K562 (cell line): ENCODE results near the gene LRIT3. TPM values are rescaled to one million over a fixed set of nuclear protein-coding genes. Genes with fewer than 3 reads are reported as not detected.

ENCODE experiments used
- ASH1L ChIP-seq: fragments of 450-650 bp; IDR thresholded peaks from 2 replicates; pipeline ENCODE4 v1.6.1; 2018; ENCODE audit warnings: borderline replicate concordance, mild to moderate bottlenecking, low read depth; ENCODE audit not compliant: partially characterized antibody
- ELK3 ChIP-seq: fragments of 450-650 bp; formaldehyde crosslinking; IDR thresholded peaks from 2 replicates; pipeline ENCODE4 v1.4.0; 2020; ENCODE audit warnings: mild to moderate bottlenecking
- FOXK1 ChIP-seq: sonication (generic); formaldehyde crosslinking; IDR thresholded peaks from 2 replicates; pipeline ENCODE4 v1.8.0; 2022; ENCODE audit warnings: missing genetic modification reagents, mild to moderate bottlenecking, borderline replicate concordance
- HDAC2 ChIP-seq: fragments of 450-650 bp; IDR thresholded peaks from 2 replicates; pipeline ENCODE4 v1.6.1; 2016; ENCODE audit warnings: mild to moderate bottlenecking
- HINFP ChIP-seq: fragments of 450-650 bp; conservative IDR thresholded peaks from 2 replicates; pipeline ENCODE4 v1.6.1; 2016; ENCODE audit warnings: missing genetic modification characterization, low read depth, mild to moderate bottlenecking, control low read depth, missing compliant biosample characterization
- HNRNPLL ChIP-seq: fragments of 200-400 bp; formaldehyde crosslinking; IDR thresholded peaks from 2 replicates; pipeline ENCODE4 v1.6.1; 2017; ENCODE audit warnings: low read length, low read depth, mild to moderate bottlenecking; ENCODE audit not compliant: poor library complexity, severe bottlenecking
- ILF3 ChIP-seq: fragments of 450-650 bp; IDR thresholded peaks from 2 replicates; pipeline ENCODE4 v1.6.1; 2018; ENCODE audit warnings: antibody characterized with exemption, mild to moderate bottlenecking, moderate library complexity, borderline replicate concordance
- MYBL2 ChIP-seq, 2 experiments: fragments of 450-650 bp in 1 of 2; sonication (generic) in 1 of 2; formaldehyde crosslinking in 1 of 2; IDR thresholded peaks; 2 replicates each; pipeline versions ENCODE4 v1.6.1 to v1.8.1; 2017 to 2022; ENCODE audit warnings: borderline replicate concordance in 1 of 2, inconsistent platforms in 1 of 2, low read depth in 1 of 2, mild to moderate bottlenecking in 1 of 2, missing genetic modification reagents in 1 of 2, moderate library complexity in 1 of 2
- NCOR1 ChIP-seq: fragments of 450-650 bp; IDR thresholded peaks from 2 replicates; pipeline ENCODE4 v1.6.1; 2016; ENCODE audit warnings: mild to moderate bottlenecking, moderate library complexity
- PRPF4 ChIP-seq: fragments of 200-400 bp; formaldehyde crosslinking; IDR thresholded peaks from one replicate; pipeline ENCODE4 v1.6.1; 2017; ENCODE audit warnings: low read length, low read depth, mild to moderate bottlenecking; ENCODE audit not compliant: insufficient read depth, poor library complexity, severe bottlenecking
- SLC30A9 ChIP-seq: fragments of 250-450 bp; sonication (Bioruptor Pico); IDR thresholded peaks from 2 replicates; pipeline ENCODE4 v1.8.0; 2022; ENCODE audit warnings: mild to moderate bottlenecking, moderate library complexity
- STAT5B ChIP-seq: fragments of 250-450 bp; sonication (Bioruptor Pico); IDR thresholded peaks from 2 replicates; pipeline ENCODE4 v1.8.0; 2021; ENCODE audit warnings: mild to moderate bottlenecking, inconsistent platforms
- STAT6 ChIP-seq: sonication (generic); formaldehyde crosslinking; IDR thresholded peaks from 2 replicates; pipeline ENCODE4 v1.8.1; 2023; ENCODE audit warnings: mild to moderate bottlenecking, missing genetic modification reagents
- USF1 ChIP-seq: sonication (generic); formaldehyde crosslinking; IDR thresholded peaks from 2 replicates; pipeline ENCODE4 v1.9.0; 2022; ENCODE audit warnings: mild to moderate bottlenecking, missing genetic modification reagents
- ZBTB43 ChIP-seq: sonication (generic); formaldehyde crosslinking; IDR thresholded peaks from 2 replicates; pipeline ENCODE4 v1.8.0; 2023; ENCODE audit warnings: mild to moderate bottlenecking, missing genetic modification reagents
- ZBTB9 ChIP-seq: fragments of 450-650 bp; formaldehyde crosslinking; IDR thresholded peaks from 2 replicates; pipeline ENCODE4 v1.4.0; 2020; ENCODE audit warnings: mild to moderate bottlenecking, moderate library complexity
- polyA plus RNA-seq, 8 experiments: library from polyadenylated mRNA; depleted of rRNA in 4 of 8; stranded (reverse) in 5 of 8; unstranded in 3 of 8; fragments of >200 nt; fragmentation: Nextera tagmentation in 2 of 8; fragmentation: Illumina TruSeq in 1 of 8; extraction: Ambion mirVana in 2 of 8; extraction: Trizol in 1 of 8; gene quantifications; 2 replicates each; pipeline versions ENCODE4 v1.2.1 to v1.2.3, GENCODE V29; 2011 to 2014; ENCODE audit warnings: inconsistent platforms in 1 of 8, missing spikeins in 1 of 8
- total RNA-seq, 7 experiments: library from RNA; depleted of rRNA in 6 of 7; stranded (reverse); fragments of >200 nt in 6 of 7; fragmentation: Illumina TruSeq in 2 of 7; extraction: Trizol in 2 of 7; gene quantifications; 2 replicates each; pipeline versions ENCODE4 v1.2.1 to v1.2.3, GENCODE V29; 2011 to 2021; ENCODE audit warnings: low replicate concordance in 1 of 7

The LRIT3 gene
- total and polyA plus RNA-seq, 9 of the 15 experiments (the other 6 are each of a cell fraction or from before 2014, with no cell fraction given) = 0.04 to 0.10 (median 0.04) TPM; not detected in 4

- TF ChIP-seq FOXK1 (CRISPR knock-in tag) (0 out of 2 replicates have a peak, but pooled peaks have one; percentile 44), HINFP (tag) (no peak), ZBTB43 (CRISPR knock-in tag) (0 out of 2 replicates have a peak, but pooled peaks have one; percentile 24), USF1 (CRISPR knock-in tag) (peak; percentile 80), STAT6 (no peak; the same call in 1 of the 2 replicates), SLC30A9 (CRISPR knock-in tag) (no peak), ILF3 (no peak), HNRNPLL (peak; percentile 63), PRPF4 (no peak), ASH1L (peak; percentile 49), ZBTB9 (CRISPR knock-in tag) (no peak), ELK3 (no peak), HDAC2 (peak; percentile 87), MYBL2 (IDR thresholded peaks at IDR 0.05; ENCODE audit: low read depth) (peak; percentile 64), MYBL2 (CRISPR knock-in tag; IDR thresholded peaks at IDR 0.05; ENCODE audit: borderline replicate concordance) (no peak), NCOR1 (no peak), STAT5B (no peak)
Observed at GRCh38 chr4:109815151-109816081, 32.5 kb upstream of the LRIT3 start, which contains the start of gene GAR1 (continued).
